AG09319 (cell line): ENCODE results near the gene SLC66A2.

Experiments
- DNase-seq: peaks from one replicate; pipeline ENCODE4 v3.0.0-alpha.2; 2010; ENCODE audit warnings: low read depth; ENCODE audit errors: extremely low read depth
- CTCF ChIP-seq: IDR thresholded peaks from 2 replicates; pipeline ENCODE4 v1.5.1; 2011; ENCODE audit warnings: low read depth, mild to moderate bottlenecking, inconsistent platforms, low read length, moderate library complexity

SLC66A2 gene

GRCh38 chr18:79938196-79938595 is 13.3 kb downstream of the SLC66A2 start:
- TF ChIP-seq CTCF, result no peak
- no peak for DNase-seq

GRCh38 chr18:79937103-79937860 is 14.2 kb downstream of the SLC66A2 start:
- TF ChIP-seq CTCF, result no peak
- no peak for DNase-seq

- no peak for TF ChIP-seq CTCF
- no peak for DNase-seq
These were observed 14.8 kb downstream of the SLC66A2 start for GRCh38 chr18:79936641-79937040.

GRCh38 chr18:79935925-79936324 is 15.5 kb downstream of the SLC66A2 start:
- no peak for DNase-seq
- TF ChIP-seq CTCF, result no peak

GRCh38 chr18:79935499-79935898 is 16.0 kb downstream of the SLC66A2 start:
- DNase-seq, result no peak
- TF ChIP-seq CTCF, result no peak

GRCh38 chr18:79935098-79935480 is 16.4 kb downstream of the SLC66A2 start:
- no peak for TF ChIP-seq CTCF
- DNase-seq, result no peak

GRCh38 chr18:79934311-79935097 is 16.9 kb downstream of the SLC66A2 start:
- no peak for TF ChIP-seq CTCF
- DNase-seq, result no peak
